IPS-18c (cell line): ENCODE results near the gene SDCCAG8.

Source experiments
- H3K4me3 ChIP-seq: 2 replicates; pipeline ENCODE4 v1.7.0; 2013; ENCODE audit warnings: low read depth, mild to moderate bottlenecking, low read length, moderate library complexity; ENCODE audit not compliant: insufficient read depth
- H3K9me3 ChIP-seq: one replicate; pipeline ENCODE4 v1.6.1; 2013; ENCODE audit warnings: mild to moderate bottlenecking, low read length, moderate library complexity; ENCODE audit not compliant: control insufficient read depth, insufficient read depth

Gene SDCCAG8

GRCh38 chr1:243345205-243345604, 89.4 kb downstream of the SDCCAG8 start:
- H3K4me3 ChIP-seq: no peak overlapping the region
- no peaks in the 10 kb centered on the region for H3K9me3 ChIP-seq

DNA sequence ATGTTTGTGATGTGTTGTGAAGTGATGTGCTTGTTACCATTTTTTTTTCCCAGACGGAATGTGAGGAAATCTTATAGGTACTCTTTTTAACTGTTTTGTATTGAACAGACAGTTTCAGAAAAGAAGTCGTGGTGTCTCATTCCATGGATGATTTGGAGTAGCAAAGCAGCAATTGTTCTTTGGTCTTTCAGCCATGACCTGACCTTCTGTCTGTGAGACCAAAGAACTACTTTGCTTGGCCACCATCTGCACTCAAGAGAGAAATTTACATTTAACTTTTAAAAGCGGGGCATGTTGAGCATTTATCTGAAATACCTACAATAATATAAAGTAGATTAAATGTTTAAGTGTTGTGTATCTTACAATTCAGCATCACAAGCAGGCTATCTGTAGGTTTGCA, 90.2 kb downstream of the SDCCAG8 start:
- no peaks in the 10 kb centered on the region for H3K9me3 ChIP-seq
- H3K4me3 ChIP-seq: no peak overlapping the region

DNA sequence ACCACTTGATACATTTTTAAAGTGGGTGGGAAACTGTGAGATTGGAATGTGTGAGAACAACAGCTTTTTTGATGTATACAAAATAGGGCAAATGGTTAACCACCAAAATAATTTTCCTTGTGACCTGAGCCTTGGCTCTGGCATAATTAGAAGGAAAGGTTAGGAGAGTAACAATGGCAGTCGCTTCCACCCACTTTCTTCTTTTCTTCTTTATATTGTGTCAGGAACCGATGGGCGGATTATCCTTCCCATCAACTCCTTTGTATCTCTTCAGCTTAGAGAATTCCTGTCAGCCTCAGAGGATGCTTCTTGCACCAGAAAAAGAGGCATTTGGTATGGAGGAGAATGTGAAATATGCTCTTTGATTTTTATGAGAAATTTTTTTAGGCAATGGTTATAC, 90.6 kb downstream of the SDCCAG8 start:
- H3K9me3 ChIP-seq: no peaks in the 10 kb centered on the region
- H3K4me3 ChIP-seq: no peak overlapping the region

GRCh38 chr1:243348331-243348730, 92.5 kb downstream of the SDCCAG8 start:
- Histone ChIP-seq H3K9me3 (no peaks in the 10 kb centered on the region), H3K4me3 (no peak overlapping the region)

GRCh38 chr1:243349128-243349527, 93.3 kb downstream of the SDCCAG8 start:
- Histone ChIP-seq H3K4me3 (no peak overlapping the region), H3K9me3 (no peaks in the 10 kb centered on the region)

- H3K4me3 ChIP-seq: no peak overlapping the region
- no peaks in the 10 kb centered on the region for H3K9me3 ChIP-seq
These were observed 95.5 kb downstream of the SDCCAG8 start for GRCh38 chr1:243351337-243351736.

DNA sequence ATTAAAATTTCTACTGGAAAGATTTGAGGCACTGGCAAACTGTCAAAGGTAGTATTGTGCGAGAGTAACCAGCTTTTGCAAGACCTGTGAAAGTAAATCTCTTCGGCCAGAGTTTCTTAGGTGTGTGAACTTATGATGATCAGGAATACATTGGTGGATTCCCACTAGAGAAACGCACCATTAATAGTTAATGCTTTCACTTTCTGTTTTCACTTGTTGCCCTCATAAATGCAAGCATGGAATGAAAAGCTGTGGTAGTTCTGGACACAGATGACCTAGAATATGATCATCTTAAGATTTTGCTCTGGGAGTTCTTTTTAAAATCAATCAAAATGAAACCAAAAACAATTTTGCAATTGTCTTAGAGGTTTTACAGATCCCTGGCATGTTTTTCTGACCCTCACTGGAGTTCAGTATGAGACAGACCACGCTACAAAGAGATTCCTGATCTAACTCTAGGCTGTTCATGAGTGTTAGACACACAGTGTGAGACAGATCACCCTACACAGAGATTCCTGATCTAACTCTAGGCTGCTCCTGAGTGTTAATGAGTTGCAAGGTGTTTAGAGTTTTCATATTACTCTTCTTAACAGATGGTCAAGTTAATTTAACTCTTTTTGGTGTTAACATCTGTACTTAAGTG, 98.8 kb downstream of the SDCCAG8 start:
- H3K9me3 ChIP-seq: no peaks in the 10 kb centered on the region
- no peak overlapping the region for H3K4me3 ChIP-seq

DNA sequence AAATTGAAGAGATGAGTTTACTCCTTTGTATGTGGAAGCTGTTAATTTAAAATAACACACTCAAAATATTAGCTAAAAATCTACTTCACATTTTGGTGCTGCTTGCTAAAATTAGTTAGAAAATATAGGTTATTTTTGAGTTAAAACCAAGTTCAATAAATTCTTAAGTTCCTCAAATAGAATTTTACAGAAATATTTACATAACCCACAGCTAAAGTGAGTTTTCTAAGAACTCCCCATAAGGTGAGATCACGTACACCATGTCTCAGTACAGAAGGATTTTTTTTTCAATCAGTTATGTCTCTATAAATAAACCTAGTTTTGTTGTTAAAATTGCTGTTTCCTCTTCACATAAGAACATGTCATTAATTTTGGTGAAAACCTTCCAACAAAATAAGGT, 108.0 kb downstream of the SDCCAG8 start:
- Histone ChIP-seq H3K9me3 (no peaks in the 10 kb centered on the region), H3K4me3 (no peak overlapping the region)

- H3K4me3 ChIP-seq: no peak overlapping the region
- no peaks in the 10 kb centered on the region for H3K9me3 ChIP-seq
These were observed 108.5 kb downstream of the SDCCAG8 start for GRCh38 chr1:243364330-243364729.

- Histone ChIP-seq H3K4me3 (no peak overlapping the region), H3K9me3 (no peaks in the 10 kb centered on the region)
These were observed 109.0 kb downstream of the SDCCAG8 start for GRCh38 chr1:243364866-243365265.

DNA sequence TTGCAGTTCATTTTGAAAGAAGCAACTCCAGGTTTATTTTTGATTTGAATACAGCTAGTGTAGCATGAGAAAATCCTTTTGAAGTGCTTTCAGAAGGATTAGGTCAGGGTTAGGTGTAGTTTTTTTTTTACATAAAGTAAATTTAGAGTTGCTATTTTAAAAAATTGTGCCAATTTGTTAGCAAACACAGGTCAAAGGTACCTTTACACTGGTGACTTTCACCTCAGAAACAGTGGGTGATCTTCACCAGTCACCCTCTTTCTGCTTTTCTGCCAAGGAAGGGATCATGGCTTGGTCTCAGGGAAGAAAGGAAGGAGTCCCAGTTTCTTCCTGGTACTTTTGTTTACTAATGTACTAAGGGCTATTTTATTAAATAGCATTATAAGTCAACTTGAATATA, 111.5 kb downstream of the SDCCAG8 start:
- no peak overlapping the region for H3K4me3 ChIP-seq

DNA sequence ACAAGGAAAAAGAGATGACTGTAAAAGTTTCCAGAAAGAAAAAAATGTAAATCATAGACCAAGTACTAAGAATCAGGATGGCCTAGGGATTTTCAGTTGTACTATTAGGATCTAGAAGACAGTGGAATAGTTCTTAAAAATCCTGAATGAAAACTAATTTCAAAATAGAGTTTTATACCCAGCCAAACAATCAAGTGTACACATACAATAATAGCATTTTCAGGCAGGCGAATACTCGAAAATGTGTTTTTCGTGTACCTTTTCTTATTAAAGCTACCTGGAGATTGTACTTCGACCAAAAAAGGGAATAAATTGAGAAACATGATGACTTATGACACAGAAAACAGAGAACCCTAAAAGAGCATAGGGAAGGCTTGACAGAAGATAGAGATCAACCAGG, 118.6 kb downstream of the SDCCAG8 start:
- no peak overlapping the region for H3K4me3 ChIP-seq
- H3K9me3 ChIP-seq: no peaks in the 10 kb centered on the region

More for the DNA sequence above, 111.5 kb downstream of the SDCCAG8 start:
- no peaks in the 10 kb centered on the region for H3K9me3 ChIP-seq

GRCh38 chr1:243375596-243375995, 119.8 kb downstream of the SDCCAG8 start:
- Histone ChIP-seq H3K9me3 (no peaks in the 10 kb centered on the region), H3K4me3 (no peak overlapping the region)

DNA sequence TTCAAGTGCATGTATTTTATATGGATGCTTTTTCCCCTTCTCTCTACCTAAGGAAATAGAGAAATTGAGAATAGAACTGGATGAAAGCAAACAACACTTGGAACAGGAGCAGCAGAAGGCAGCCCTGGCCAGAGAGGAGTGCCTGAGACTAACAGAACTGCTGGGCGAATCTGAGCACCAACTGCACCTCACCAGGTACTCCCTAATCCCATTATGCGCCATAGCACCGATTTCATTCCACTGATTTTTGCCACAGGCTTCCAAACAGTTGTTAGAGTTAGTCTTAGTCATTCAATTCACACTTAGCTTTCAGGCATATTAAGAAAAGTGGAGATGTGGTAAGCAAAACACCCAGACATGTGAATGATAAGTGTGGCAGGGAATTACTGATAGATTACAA, 122.8 kb downstream of the SDCCAG8 start:
- no peak overlapping the region for H3K4me3 ChIP-seq
- no peaks in the 10 kb centered on the region for H3K9me3 ChIP-seq

DNA sequence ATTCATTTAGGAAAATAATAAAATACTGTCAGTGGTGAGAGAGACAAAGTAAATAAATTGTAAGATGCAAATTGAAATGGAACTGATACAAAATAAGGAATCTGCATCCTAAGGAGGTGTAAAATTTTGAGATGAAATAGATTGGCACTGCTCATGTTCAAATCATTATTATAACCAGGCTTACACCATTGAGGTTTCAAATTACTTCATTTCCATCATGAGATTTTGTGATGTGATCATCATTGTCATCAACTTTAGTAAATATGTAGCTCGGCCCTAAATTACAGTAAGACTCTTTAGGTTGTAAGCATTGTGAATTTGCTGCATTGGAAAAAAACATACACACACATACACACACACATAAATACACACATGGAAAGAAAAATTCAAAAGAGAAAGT, 123.4 kb downstream of the SDCCAG8 start:
- H3K9me3 ChIP-seq: no peaks in the 10 kb centered on the region
- no peak overlapping the region for H3K4me3 ChIP-seq

DNA sequence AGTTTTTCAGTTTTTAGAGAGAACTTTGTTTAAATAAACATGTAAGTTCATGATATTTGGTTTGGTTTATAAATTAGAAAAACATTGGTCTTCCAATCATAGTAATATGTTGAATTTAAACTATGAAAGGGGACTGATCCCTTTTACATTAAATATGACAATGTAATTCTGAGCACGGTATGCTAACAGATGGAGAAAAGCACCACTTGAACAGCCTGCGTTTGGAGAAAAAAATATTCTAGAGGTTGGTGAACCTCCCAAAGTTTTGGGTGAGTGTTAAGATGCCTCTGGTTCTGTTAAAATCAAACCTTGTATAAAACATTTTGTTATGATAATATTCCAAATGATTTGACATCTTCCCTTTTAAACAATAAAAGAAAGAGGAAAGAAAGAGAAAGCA, 123.9 kb downstream of the SDCCAG8 start:
- H3K4me3 ChIP-seq: no peak overlapping the region
- H3K9me3 ChIP-seq: no peaks in the 10 kb centered on the region

GRCh38 chr1:243388276-243388675, 132.4 kb downstream of the SDCCAG8 start:
- no peak overlapping the region for H3K4me3 ChIP-seq
- H3K9me3 ChIP-seq: peaks cover 2% of the 10 kb centered on the region

DNA sequence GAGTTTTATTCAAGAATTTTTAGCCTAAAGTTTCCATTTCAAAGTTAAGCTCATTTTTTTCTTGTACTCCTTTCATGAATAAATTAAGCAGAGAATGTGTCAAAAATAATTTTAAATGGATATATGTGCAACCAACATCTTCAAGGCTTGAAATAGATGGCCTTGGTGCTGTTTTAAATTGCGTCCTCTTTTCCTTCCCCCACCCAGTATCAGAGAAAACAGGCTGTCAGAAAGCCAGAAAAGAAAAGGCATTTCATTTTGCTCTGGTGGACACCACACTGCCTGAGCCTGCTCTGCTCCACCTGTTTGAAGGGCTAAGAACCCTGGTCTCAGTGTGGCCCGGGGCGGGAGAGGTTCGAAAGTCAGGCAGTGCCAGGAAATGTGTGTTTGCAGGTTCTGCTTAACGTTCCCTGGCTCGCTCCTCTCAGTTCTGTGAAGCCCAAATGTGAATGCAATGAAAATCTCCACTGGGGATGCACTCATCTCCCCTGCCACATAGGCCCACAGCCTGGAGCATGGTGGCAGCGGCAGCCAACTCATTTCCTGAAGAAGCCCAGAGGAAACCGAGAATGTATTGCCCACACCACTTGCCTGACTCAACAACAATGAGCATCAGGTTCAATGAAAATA, 134.4 kb downstream of the SDCCAG8 start:
- Histone ChIP-seq H3K4me3 (no peak overlapping the region), H3K9me3 (peaks cover 2% of the 10 kb centered on the region)

DNA sequence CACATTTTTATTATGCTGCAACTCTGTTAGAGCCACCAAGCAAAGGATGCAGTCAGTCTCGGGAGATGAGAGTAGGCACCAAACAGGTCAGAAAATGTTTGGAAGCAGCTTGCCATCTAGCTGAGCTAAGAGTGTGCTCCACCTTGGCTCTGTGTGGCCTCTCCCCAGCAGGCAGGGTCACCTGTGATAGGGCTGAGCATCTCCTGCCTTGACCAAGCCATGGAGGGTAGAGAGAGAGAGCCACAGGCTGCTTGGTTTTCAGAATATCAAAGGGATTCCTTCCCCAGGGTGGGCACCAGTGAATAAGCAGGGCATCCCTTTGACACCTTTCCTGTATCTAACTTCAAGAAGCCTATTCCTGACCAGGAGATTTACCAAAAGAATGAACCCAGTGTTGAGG, 135.5 kb downstream of the SDCCAG8 start:
- Histone ChIP-seq H3K9me3 (peaks cover 2% of the 10 kb centered on the region), H3K4me3 (no peak overlapping the region)
